GM18499 (cell line): ENCODE data around the gene RAB33A.
A peak's percentile ranks its signal among the peaks of the same experiment; 100 is the strongest.

Experiments used
- ATAC-seq: cut with Tn5 transposase; IDR thresholded peaks from one replicate; pipeline ENCODE4 v1.9.1; 2021; ENCODE audit warnings: moderate number of reproducible peaks; ENCODE audit not compliant: insufficient read depth, unreplicated experiment

The RAB33A gene

DNA sequence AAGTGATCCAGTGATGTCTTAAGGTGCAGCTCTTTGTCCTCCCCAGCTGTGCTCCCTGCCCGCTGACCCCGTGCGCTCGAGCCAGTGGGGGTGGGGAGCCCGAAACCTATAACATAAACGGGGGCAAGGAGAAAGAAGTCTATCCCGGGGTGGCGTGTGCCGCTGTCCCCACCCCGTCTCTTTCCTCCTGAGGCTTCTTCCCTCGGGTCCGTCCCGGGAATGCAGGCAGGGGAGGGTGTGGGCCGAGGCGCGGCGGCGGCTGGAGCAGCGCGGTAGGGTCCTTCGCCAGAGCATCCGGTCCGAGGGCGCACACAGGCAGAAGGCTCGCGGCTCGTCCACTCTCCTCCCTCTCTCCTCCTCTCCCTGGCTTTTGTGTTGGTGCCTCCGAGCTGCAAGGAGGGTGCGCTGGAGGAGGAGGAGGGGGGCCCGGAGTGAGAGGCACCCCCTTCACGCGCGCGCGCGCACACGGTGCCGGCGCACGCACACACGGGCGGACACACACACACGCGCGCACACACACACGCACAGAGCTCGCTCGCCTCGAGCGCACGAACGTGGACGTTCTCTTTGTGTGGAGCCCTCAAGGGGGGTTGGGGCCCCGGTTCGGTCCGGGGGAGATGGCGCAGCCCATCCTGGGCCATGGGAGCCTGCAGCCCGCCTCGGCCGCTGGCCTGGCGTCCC is at the start of gene RAB33A:
Gene RAB33A (plus strand): TSS at position 517 of the 681 bp plus-strand sequence. CDS start 101 bp downstream, at position 618.
- ATAC-seq, result no peak

- no peak for ATAC-seq
Observed at GRCh38 chrX:130124577-130124976, 47.2 kb upstream of the RAB33A start.

GRCh38 chrX:130125091-130125874 is 46.5 kb upstream of the RAB33A start:
- ATAC-seq, result no peak

- ATAC-seq, result no peak
Observed at GRCh38 chrX:130130990-130131389, 40.8 kb upstream of the RAB33A start.

DNA sequence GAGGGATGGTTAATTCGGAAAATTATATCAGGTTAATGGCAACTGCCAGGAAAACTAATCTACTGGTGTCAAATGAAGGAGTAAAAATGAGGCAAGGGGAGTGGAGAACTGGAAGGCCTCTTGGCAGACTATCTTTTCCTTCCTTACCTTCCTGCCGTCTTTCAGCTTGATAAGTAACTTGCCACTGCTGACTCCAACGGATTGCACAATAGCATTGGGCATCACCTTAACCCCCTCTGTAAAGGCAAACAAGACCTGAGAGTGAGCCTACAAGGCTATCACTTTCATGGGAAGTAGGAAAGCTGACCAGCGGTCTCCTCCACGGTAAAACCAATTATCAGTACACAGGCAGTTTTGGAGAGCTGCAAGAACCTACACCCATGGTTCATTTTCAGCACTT is 35.3 kb upstream of the RAB33A start:
- ATAC-seq, result no peak

GRCh38 chrX:130136961-130137360 is 34.8 kb upstream of the RAB33A start:
- ATAC-seq, result no peak

DNA sequence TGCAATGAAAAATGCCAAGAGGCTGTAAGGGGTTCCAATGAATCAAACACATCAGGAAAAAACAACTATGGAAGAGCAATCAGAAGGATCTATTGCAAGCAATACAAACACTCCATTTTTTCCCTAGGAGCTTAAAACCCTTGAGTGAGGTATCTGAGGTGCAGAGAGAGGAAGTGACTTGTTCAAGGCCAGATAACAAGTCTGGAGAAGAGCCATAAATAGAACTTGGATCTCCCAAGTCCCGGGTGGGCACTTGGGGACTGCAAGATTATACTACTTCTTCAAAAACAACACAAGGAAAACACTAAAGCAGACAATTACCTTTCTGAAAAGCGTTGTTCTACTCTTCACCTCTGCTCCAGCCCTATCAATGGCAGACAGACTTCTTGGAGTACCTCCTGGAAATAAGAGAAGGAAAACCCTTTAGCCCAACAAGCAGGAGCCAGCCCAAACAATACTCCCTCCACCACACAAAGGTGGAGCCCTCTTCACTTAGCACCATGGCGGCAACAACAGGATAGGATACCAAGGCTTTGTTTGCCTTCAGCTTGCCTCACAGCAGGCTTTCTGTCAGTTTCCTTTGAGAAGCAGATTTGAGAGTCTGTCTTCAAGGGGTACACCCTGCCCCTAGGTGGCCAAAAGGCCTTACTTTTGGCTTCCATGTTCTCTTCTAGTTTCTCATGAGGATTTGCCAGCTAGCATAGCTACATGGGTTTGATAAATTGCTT is 32.1 kb upstream of the RAB33A start:
- no peak for ATAC-seq

DNA sequence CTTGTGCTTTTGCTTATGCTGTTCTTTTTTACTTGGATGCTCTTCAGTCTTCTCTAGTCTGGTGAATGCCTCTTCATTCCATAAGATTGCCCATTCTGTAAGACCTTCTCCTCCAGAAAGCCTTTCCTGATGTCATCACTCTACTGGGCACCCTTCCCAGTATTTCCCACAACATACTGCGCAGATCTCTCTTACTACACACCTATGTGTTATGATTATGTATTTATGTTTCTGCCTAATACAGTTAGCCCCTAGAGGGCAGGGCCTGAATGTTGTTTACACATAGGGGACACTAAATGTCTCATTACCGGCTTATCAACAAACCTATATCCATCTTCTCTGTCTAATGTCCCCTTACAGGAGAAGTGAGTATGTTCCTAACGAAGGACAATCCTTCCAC is 27.3 kb upstream of the RAB33A start:
- ATAC-seq, result no peak

GRCh38 chrX:130145123-130145522 is 26.6 kb upstream of the RAB33A start:
- ATAC-seq, result no peak

GRCh38 chrX:130147631-130148030 is 24.1 kb upstream of the RAB33A start:
- ATAC-seq, result no peak

- no peak for ATAC-seq
Observed at GRCh38 chrX:130155564-130155963, 16.2 kb upstream of the RAB33A start.

GRCh38 chrX:130158311-130158710 is 13.5 kb upstream of the RAB33A start:
- no peak for ATAC-seq

DNA sequence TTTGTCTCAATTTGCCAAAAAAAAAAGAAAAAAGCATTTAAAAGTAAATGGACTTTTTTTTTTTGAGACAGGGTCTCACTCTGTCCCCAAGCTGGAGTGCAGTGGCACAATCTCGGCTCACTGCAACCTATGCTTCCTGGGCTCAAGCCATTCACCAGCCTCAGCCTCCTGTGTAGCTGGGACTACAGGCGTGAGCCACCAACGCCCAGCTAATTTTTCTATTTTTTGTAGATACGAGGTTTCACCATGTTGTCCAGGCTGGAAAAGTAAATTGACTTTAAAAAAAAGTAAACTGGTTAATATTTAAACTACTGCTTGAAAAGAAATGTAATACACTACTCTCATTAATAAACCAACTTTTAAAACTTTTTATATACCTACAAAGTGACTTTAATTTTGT is 12.0 kb upstream of the RAB33A start:
- no peak for ATAC-seq

DNA sequence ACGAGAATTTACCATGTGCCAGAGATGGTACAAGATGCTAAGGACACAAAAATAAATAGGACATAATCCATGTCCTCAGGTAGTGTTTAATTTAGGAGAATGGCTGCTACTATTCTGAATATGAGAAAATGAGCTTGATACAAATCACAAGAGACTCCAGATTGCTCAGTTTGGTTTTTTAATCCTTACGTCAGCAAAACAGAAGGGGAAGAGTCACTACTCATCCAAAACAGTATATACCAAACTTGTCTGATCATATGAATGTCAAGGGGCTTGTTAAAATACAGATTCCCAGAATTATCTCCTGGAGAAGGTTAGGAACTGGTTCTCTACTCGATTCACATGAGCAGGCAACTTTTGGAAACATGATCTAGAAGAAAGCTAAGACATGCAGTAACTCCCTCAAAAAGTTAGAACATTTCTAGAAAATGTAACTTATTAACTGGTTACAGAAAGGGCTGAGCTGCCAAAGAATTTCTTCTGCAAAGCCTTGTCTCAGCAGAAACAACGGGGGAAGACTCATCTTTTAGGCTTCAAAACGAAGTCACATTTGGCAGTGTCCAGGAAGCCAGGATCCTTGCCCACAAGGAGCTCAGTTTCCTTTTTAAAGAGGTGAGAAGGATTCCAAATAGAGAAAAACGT is 9.5 kb upstream of the RAB33A start:
- no peak for ATAC-seq

DNA sequence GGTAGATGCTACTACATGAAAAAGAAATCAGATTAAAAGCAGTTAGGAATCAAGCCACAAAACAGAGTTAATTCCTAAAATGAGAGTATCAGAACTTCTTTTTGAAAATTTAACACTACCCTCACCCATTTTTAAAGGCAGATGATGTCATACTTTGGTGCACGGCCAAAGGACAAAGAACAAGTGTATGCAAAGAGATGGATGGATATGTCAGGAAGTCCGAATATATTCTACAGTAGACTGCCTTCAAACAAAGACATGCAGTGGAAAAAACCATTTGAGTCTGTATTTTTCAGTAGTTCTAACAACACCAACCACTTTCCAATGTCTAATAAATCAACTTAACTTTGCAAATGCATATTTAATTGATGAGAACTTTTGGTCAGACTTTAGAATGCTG is 8.4 kb upstream of the RAB33A start:
- no peak for ATAC-seq

DNA sequence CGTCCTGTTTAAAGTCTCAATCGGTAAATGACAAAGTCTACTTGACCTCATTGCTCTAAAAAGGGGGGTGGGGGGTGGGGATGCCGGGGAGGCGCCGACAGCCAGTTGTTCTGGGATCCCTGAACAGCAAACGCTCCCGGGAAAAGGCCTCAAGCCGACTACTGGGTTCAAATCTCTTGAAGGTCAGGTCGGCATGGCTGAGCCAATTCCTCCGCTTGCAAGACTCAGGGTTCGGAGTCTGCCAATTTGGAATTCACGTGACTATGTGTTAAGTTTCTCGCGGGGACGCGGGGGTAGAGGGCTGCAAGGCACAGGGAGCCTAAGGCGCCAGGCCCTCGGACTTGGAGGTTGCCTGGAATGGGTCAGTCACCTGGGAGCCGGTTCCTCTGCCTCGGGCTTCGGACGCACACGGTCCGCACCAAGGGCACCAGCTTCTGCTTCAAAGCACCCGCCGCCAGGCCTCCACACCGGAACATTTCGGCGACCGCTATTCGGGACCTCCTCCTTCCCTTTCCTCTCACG is 6.5 kb upstream of the RAB33A start:
- no peak for ATAC-seq

GRCh38 chrX:130165703-130166502 is 5.9 kb upstream of the RAB33A start, which contains the start of gene AIFM1:
Gene AIFM1 (minus strand): TSS chrX:130165841. CDS start chrX:130165656, 185 bp downstream.
- peak; percentile 76 for ATAC-seq

- ATAC-seq, result no peak
Observed at GRCh38 chrX:130166503-130166777, 5.3 kb upstream of the RAB33A start.

GRCh38 chrX:130167040-130167439 is 4.7 kb upstream of the RAB33A start:
- no peak for ATAC-seq
